HG03108 (cell line): Measurements from ENCODE around the gene EMC7.

Experiments used
- ATAC-seq: cut with Tn5 transposase; IDR thresholded peaks from one replicate; pipeline ENCODE4 v1.9.1; 2021; ENCODE audit warnings: moderate library complexity; ENCODE audit not compliant: unreplicated experiment

The EMC7 gene

GRCh38 chr15:34038871-34039789, 62.5 kb downstream of the EMC7 start, which contains the start of gene AVEN:
Gene AVEN, minus strand, starts transcription at chr15:34039204. Its CDS starts 158 bp downstream, at chr15:34039046.
- ATAC-seq = peak; percentile 43

- ATAC-seq = peak; percentile 58
These were observed 63.4 kb downstream of the EMC7 start for GRCh38 chr15:34038023-34038870.
